GM12874 (cell line): ENCODE results near the gene SH3PXD2B.

ENCODE experiments used
- CTCF ChIP-seq: IDR thresholded peaks from 2 replicates; pipeline ENCODE4 v1.5.1; 2011; ENCODE audit warnings: low read depth, mild to moderate bottlenecking, control low read depth, low read length, moderate library complexity; ENCODE audit not compliant: insufficient read depth

Gene SH3PXD2B

GRCh38 chr5:172278356-172278755, 176.0 kb downstream of the SH3PXD2B start:
- TF ChIP-seq CTCF: no peak

DNA sequence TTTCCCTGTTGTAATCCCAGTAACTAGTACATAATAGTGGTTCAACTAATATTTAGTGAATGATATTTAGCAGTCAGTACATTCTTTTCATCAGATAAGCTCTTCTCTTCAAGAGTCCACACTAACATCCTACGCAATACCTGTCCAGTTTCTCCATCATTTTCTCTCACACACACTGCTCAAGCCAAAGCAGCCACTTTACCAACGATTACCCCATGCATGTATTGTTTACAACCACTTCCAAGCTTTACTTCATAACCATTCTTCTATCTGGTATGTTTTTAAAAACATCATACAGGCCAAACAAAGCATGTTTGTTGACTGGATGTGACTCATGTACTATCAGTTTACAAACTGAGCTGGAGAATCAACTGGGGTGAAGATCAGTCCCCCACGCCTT, 178.1 kb downstream of the SH3PXD2B start:
- TF ChIP-seq CTCF: no peak
